Thymus (tissue), 11 donors: ENCODE data around the gene SNX9. TPM values are rescaled to one million over a fixed set of nuclear protein-coding genes. Genes with fewer than 3 reads are reported as not detected.

ENCODE experiments used
- DNase-seq, 9 donors: peaks; one replicate each; pipeline ENCODE4 v3.0.0-alpha.2; 2013; ENCODE audit warnings: low spot score in 9 of 9, low read depth in 6 of 9, missing footprints in 1 of 9
- H3K27ac ChIP-seq, 2 donors: one replicate each; pipeline ENCODE4 v1.5.1; 2013; ENCODE audit warnings: control low read depth in 1 of 2, low read depth in 1 of 2, low read length in 1 of 2, mild to moderate bottlenecking in 1 of 2, moderate library complexity in 1 of 2
- H3K27me3 ChIP-seq, 2 donors: one replicate each; pipeline ENCODE4 v1.5.1; 2013; ENCODE audit warnings: low read length in 1 of 2; ENCODE audit not compliant: control insufficient read depth in 2 of 2, insufficient read depth in 1 of 2
- H3K36me3 ChIP-seq, 2 donors: one replicate each; pipeline ENCODE4 v1.5.1; 2013; ENCODE audit warnings: low read length in 1 of 2, mild to moderate bottlenecking in 1 of 2, moderate library complexity in 1 of 2; ENCODE audit not compliant: control insufficient read depth in 2 of 2, insufficient read depth in 2 of 2
- H3K4me1 ChIP-seq, 2 donors: one replicate each; pipeline ENCODE4 v1.5.1; 2013; ENCODE audit warnings: low read length in 2 of 2; ENCODE audit not compliant: control insufficient read depth in 2 of 2, insufficient read depth in 2 of 2
- H3K4me3 ChIP-seq, 2 donors: one replicate each; pipeline ENCODE4 v1.5.1; 2013; ENCODE audit warnings: low read length in 2 of 2, control low read depth in 1 of 2, mild to moderate bottlenecking in 1 of 2
- H3K9me3 ChIP-seq, 2 donors: one replicate each; pipeline ENCODE4 v1.5.1; 2013; ENCODE audit warnings: low read length in 1 of 2, mild to moderate bottlenecking in 1 of 2; ENCODE audit not compliant: control insufficient read depth in 2 of 2, insufficient read depth in 1 of 2
- WGBS: extraction: QIAGEN DNeasy Blood & Tissue Kit; methylation state at CpG from one replicate; pipeline ENCODE4 v1.1.7; 2013; 5-methylcytosine and 5-hydroxymethylcytosine counted together
- polyA plus RNA-seq: library from polyadenylated mRNA; stranded (reverse); fragments of 200-250 nt; gene quantifications from one replicate; pipeline ENCODE4 v1.2.3, GENCODE V29; 2013
- total RNA-seq: library from RNA; stranded (reverse); fragments of 120-200 nt; gene quantifications from one replicate; pipeline ENCODE4 v1.2.4, GENCODE V29; 2013
- donor health status: healthy.

Gene SNX9
- total and polyA plus RNA-seq, 2 donors = 11.0 to 37.3 TPM

DNA sequence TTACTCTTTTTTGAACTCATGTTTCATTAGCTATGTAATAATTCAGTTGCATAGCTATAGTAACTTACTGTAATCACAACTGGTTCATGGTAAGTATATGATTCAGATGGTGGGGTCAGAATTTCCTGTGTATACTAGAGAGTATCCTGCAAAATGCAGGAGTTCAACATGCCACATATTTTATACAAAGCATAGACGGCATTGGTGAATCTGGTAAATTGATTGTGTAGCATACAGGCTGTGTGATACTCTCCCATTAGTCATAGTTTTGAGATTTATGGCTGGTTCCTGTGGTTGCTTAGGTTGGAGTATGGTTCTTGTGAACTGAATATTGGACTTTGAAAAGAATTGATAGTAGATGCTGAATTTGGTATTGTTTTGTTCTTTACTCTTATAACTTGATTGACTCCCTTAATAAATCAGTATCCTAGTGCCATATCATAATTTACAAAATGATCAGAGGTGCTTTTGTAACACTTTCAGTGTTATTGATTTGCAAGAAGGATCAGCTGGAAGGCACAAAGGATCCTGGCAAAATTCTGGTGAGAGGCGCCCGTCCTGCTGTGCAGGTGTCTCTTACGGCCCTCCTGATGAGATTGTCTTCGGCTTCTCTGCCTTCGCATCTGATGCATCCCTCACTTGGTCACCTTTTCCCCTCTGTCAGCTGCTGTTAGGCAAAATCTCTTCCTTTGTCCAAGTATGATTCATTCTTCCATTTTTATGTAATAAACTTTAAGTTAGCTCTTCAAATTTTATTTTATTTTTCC is 22.6 kb downstream of the SNX9 start:
- whole genome bisulfite sequencing = 98% methylated on average over 6 of the region's 6 CpGs
- Histone ChIP-seq H3K27ac (no peak overlapping the region), H3K4me3 (no peak overlapping the region), H3K4me1 (peaks cover 0 to 9% of the 10 kb centered on the region in 2 donors), H3K36me3 (no peaks in the 10 kb centered on the region), H3K27me3 (no peaks in the 10 kb centered on the region), H3K9me3 (no peaks in the 10 kb centered on the region)
- no peak for DNase-seq

DNA sequence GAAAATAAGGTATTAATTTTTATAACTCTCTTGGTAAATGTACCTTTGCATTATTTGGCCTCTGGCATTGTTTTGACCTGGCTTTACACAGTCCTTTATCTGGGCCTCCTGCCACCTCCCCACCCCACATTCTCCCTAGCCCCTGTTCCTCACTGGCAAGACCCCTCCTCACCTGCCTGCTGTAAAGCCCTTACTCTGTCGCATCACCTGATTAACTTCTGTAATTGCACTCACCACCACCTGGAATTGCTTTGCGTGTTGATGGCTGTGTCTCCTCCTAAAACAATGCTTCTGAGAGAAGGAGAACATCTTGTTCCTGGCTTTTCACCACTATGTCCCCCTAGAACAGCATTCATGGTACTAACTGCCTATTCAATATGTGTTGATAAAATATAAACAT is 24.8 kb downstream of the SNX9 start:
- Histone ChIP-seq H3K27me3 (no peaks in the 10 kb centered on the region), H3K36me3 (no peaks in the 10 kb centered on the region), H3K4me1 (peaks cover 0 to 7% of the 10 kb centered on the region in 2 donors), H3K27ac (no peak overlapping the region), H3K4me3 (no peak overlapping the region), H3K9me3 (peaks cover 1 to 7% of the 10 kb centered on the region in 2 donors)
- no peak for DNase-seq
- 100% methylated on average over 2 of the region's 2 CpGs for WGBS

- H3K9me3 ChIP-seq = peaks cover 1 to 7% of the 10 kb centered on the region in 2 donors
- peaks cover 0 to 7% of the 10 kb centered on the region in 2 donors for H3K4me1 ChIP-seq
- H3K4me3 ChIP-seq = no peak overlapping the region
- H3K27ac ChIP-seq = peak overlapping the region in 1 of 2 donors; percentile 31
- H3K27me3 ChIP-seq = no peaks in the 10 kb centered on the region
- WGBS = 94% methylated on average over 8 of the region's 8 CpGs
- H3K36me3 ChIP-seq = no peaks in the 10 kb centered on the region
- no peak for DNase-seq
These were observed 25.6 kb downstream of the SNX9 start for GRCh38 chr6:157848693-157849092.

GRCh38 chr6:157849288-157850017 is 26.4 kb downstream of the SNX9 start:
- Histone ChIP-seq H3K4me1 (peaks cover 0 to 7% of the 10 kb centered on the region in 2 donors), H3K27ac (no peak overlapping the region), H3K9me3 (peaks cover 1 to 7% of the 10 kb centered on the region in 2 donors), H3K36me3 (no peaks in the 10 kb centered on the region), H3K27me3 (no peaks in the 10 kb centered on the region), H3K4me3 (no peak overlapping the region)
- WGBS = 97% methylated on average over 5 of the region's 5 CpGs
- DNase-seq = peak in 1 of 9 donors; percentile 29

GRCh38 chr6:157850030-157850429 is 27.0 kb downstream of the SNX9 start:
- Histone ChIP-seq H3K4me3 (no peak overlapping the region), H3K27me3 (no peaks in the 10 kb centered on the region), H3K4me1 (peaks cover 0 to 7% of the 10 kb centered on the region in 2 donors), H3K9me3 (peaks cover 1 to 7% of the 10 kb centered on the region in 2 donors), H3K27ac (no peak overlapping the region), H3K36me3 (no peaks in the 10 kb centered on the region)
- 96% methylated on average over 4 of the region's 4 CpGs for WGBS
- no peak for DNase-seq

GRCh38 chr6:157853018-157853805 is 30.2 kb downstream of the SNX9 start:
- no peak for DNase-seq
- H3K4me3 ChIP-seq = no peak overlapping the region
- no peaks in the 10 kb centered on the region for H3K27me3 ChIP-seq
- peaks cover 0 to 7% of the 10 kb centered on the region in 2 donors for H3K4me1 ChIP-seq
- H3K36me3 ChIP-seq = no peaks in the 10 kb centered on the region
- 92% methylated on average over 2 of the region's 2 CpGs for WGBS
- H3K9me3 ChIP-seq = peaks cover 1 to 7% of the 10 kb centered on the region in 2 donors
- H3K27ac ChIP-seq = no peak overlapping the region

- H3K9me3 ChIP-seq = peaks cover 1 to 7% of the 10 kb centered on the region in 2 donors
- peaks cover 0 to 7% of the 10 kb centered on the region in 2 donors for H3K4me1 ChIP-seq
- H3K27me3 ChIP-seq = no peaks in the 10 kb centered on the region
- WGBS = 83% methylated on average over 1 of the region's 1 CpG
- no peak overlapping the region for H3K27ac ChIP-seq
- no peaks in the 10 kb centered on the region for H3K36me3 ChIP-seq
- H3K4me3 ChIP-seq = no peak overlapping the region
- DNase-seq = no peak
These were observed 31.0 kb downstream of the SNX9 start for GRCh38 chr6:157853902-157854502.

DNA sequence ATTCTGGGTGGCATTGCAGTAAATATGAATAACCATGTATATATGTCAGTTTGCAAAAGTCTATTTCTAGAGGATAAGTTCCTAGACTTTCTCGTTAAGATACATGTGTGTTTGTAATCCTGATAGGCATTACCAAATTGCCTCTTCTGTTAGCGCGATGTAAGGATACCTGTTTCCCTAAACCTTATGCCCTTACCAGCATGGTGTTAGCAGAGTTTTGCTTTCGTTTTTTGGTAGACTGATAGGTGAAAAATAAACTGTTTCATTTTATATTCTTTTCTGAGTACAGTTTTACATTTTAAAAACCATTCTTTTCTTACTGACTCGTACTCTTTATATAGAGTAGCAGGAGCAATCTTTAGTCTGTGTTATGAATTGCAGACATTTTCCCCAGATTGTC is 32.3 kb downstream of the SNX9 start:
- no peaks in the 10 kb centered on the region for H3K36me3 ChIP-seq
- DNase-seq = no peak
- peaks cover 0 to 6% of the 10 kb centered on the region in 2 donors for H3K4me1 ChIP-seq
- 96% methylated on average over 5 of the region's 5 CpGs for WGBS
- H3K27ac ChIP-seq = no peak overlapping the region
- no peak overlapping the region for H3K4me3 ChIP-seq
- H3K9me3 ChIP-seq = peaks cover 1 to 7% of the 10 kb centered on the region in 2 donors
- H3K27me3 ChIP-seq = no peaks in the 10 kb centered on the region
